ENCODE results near the gene EML6.
"Not testable (repeated sequence)": the region's sequence is repeated elsewhere in the genome, so short reads cannot be mapped to it uniquely, and the experiment has no call there.

EML6 gene

GRCh38 chr2:54805255-54805654 lies 81.8 kb downstream of the EML6 start:
- no peak for DNase-seq (ENCODE audit: low spot score)

- no peak for DNase-seq (ENCODE audit: low spot score)
Observed at GRCh38 chr2:54806975-54807374, 83.5 kb downstream of the EML6 start.

DNA sequence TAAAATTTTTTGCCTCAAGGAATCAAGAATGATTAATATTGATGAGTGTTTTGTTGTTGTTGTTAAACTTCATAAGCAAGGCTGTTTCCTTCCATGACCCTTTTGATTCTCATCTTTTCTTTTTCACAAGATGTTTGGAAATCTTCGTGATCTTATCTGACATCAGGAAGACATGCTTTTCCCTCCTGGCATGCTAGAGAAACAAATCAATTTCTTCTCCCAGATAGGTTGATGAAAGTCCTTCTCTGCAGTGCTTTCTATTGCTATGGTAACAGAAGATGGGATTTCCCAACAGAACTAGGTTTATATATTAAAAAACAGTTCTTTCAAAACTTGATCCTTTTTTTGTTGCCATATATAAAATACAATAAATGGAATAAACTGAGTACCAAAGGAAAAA lies 85.2 kb downstream of the EML6 start:
- no peak for DNase-seq (ENCODE audit: low spot score)

DNA sequence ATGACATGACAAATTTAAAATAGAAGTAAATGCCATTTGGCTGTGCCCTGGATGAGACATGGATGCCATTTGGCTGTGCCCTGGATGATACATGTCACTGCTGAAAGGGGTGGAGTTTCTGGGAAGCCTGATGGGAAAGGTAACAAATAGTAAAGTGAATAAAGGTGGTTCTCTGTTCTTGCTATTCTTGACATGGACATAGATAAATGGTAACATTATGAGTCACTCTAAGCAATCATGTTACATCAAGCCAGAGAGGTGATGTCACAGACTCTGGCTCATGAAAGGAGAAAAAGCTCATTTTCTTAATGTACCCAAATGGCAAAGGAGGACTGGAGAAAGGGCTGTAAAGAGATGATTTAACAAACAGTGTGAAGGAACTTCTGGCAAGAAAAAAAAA lies 86.4 kb downstream of the EML6 start:
- no peak for DNase-seq (ENCODE audit: low spot score)

DNA sequence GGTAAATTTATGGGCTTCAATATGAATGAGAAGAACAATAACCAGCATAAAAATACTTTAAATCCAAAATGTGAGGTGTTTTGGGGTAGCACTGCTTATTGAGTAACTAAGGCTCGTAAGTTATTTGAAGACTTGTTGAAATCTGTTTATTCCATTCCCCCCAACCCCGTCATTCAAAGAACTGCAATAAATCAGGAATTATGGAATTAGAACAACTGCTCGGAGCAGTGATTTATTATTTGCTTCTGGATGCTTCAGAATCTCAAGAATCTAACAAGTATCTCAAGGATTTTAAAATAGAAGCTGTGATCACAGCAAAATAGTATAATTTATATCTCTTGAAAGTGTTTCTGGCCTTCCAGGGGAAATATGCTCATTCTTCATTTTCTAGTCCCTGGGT lies 86.8 kb downstream of the EML6 start:
- DNase-seq (ENCODE audit: low spot score), result no peak

DNA sequence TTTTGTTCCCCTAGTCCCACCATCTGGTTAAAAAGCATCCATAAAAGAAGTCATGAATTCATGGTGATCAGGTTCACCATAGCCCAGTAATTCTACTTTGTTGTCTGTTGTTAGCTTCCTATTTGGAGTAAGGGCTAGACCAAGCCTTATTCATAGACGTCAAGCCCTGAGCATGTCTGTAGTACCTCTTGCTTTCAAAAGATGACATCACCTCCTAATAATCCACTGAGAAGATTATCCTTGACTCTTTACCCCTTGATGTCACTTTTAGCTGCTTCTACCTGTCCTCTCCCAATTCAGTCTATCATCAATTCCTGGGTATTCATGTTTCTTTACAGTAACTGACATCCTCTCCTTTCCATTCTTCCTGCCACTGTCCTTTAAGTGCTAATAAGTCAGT lies 90.1 kb downstream of the EML6 start:
- no peak for DNase-seq (ENCODE audit: low spot score)

- DNase-seq (ENCODE audit: low spot score), result peak; percentile 14
Observed at GRCh38 chr2:54814389-54815147, 91.1 kb downstream of the EML6 start.

DNA sequence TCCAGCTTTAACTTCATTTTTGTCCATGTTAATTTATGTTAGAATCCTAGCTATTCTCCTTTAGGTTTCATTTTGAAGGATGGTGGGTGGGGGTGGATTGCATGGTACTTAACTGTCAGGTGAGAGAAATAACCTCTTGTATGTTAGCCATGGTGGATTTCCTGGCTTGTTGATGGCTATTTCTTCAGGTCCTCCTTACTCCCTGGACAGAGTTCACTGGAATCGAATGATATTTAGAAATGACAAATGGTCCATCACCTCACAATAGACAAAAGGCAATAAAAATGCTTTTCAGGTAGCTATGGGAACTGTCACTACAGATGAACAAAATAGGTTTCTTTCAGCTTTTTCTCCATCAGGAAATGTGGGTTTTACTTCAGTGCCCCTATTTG lies 91.7 kb downstream of the EML6 start:
- no peak for DNase-seq (ENCODE audit: low spot score)

DNA sequence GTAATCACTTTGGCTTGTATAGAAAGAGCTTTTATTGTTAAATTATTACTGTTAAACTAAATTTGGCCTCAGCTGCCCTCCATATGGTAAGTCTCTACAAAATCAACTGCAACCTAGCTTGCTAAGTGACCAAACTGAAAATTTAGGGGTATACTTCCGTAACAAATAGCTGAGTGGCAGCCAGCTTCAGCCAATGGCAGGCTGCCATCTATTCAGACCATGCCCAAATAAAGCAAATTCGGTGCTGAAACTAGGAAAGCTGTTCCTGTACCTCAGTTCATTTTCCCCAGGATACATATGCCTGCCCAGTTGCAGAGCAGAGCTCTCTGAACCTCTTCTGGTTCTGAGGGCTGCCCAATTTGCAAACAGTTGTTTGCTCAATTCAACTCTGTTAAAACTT lies 94.8 kb downstream of the EML6 start:
- no peak for DNase-seq (ENCODE audit: low spot score)

- DNase-seq (ENCODE audit: low spot score), result no peak
Observed at GRCh38 chr2:54820558-54820957, 97.1 kb downstream of the EML6 start.

DNA sequence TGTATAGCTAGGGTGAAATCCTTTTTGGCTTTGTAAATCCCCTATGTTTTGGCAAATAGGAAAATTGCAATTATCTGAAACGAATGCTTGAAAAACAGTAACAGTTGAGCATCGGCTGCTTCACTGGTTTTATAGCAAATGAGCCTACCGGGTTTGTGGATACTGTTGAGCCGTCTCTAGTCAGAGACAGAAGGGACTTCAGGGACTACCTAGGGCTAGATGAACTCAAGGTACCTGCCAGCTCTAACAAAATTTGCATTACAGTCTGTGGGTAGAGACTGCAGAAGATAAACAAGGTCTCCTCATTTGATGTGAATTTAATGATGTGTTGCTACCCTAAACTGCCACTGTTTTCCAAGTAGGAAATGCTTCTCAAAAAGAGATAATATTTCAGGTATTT lies 101.1 kb downstream of the EML6 start:
- DNase-seq (ENCODE audit: low spot score), result no peak

DNA sequence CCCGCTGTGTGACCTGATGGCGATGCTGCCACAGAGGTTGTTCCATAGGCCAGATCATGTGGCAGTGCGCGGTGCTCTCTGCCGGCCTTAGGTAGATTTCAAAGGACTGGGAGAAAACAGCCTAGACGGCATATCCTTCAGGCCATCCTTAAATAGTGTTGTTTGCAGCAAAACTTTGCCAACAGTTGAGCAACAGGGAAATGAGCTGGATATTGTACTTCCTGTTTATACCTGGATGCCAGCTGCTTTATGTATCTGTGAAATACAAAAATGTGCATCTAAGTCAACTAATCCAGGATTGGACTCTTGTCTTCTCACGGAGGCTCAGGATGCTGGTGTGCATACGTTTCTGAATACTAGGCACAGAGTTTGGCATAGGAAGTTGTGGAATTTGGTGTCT lies 107.1 kb downstream of the EML6 start:
- DNase-seq (ENCODE audit: low spot score), result no peak

DNA sequence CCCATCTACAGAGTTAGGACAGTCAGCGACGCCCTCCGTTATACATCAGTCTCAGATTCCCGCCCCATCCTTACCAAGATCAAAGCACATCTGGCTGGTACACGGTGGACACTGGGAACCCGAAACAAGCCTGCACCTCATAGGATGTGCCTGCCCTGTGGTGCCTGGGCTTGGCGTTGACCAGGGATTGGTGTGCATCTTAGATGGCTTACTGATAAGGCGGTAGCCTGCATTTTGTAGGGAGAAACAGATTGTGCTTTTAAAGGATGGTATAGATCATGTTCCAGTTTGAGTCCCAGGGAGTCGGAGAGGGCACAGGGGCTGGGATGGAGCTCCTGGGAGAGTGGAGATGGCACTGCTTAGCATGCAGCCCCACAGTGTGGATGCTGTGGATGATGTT lies 108.0 kb downstream of the EML6 start:
- no peak for DNase-seq (ENCODE audit: low spot score)

DNA sequence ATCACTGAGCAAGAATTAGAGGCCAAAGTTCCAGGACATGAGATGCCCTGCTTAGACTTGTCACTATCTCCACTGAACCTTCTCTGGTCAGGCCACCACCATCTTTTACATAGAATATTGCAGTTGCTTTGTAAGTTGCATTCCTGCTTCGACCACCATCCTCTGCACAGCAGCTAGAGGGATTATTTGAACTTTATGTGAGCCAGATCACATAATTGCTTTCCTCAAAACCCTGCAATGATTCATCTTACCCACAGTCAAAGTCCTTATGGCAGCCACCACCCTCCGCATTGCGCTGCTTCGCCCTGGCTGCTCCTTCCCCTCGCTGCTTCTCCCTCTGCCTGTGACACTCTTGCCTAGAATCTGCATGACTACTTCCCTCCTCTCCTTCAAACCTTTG lies 111.3 kb downstream of the EML6 start:
- DNase-seq (ENCODE audit: low spot score), result no peak

GRCh38 chr2:54836477-54836876 lies 113.0 kb downstream of the EML6 start:
- DNase-seq (ENCODE audit: low spot score), result no peak

- DNase-seq (ENCODE audit: low spot score), result peak; percentile 67
Observed at GRCh38 chr2:54838585-54839035, 115.1 kb downstream of the EML6 start.

GRCh38 chr2:54839461-54840255 lies 116.2 kb downstream of the EML6 start:
- DNase-seq (ENCODE audit: low spot score), result no peak

DNA sequence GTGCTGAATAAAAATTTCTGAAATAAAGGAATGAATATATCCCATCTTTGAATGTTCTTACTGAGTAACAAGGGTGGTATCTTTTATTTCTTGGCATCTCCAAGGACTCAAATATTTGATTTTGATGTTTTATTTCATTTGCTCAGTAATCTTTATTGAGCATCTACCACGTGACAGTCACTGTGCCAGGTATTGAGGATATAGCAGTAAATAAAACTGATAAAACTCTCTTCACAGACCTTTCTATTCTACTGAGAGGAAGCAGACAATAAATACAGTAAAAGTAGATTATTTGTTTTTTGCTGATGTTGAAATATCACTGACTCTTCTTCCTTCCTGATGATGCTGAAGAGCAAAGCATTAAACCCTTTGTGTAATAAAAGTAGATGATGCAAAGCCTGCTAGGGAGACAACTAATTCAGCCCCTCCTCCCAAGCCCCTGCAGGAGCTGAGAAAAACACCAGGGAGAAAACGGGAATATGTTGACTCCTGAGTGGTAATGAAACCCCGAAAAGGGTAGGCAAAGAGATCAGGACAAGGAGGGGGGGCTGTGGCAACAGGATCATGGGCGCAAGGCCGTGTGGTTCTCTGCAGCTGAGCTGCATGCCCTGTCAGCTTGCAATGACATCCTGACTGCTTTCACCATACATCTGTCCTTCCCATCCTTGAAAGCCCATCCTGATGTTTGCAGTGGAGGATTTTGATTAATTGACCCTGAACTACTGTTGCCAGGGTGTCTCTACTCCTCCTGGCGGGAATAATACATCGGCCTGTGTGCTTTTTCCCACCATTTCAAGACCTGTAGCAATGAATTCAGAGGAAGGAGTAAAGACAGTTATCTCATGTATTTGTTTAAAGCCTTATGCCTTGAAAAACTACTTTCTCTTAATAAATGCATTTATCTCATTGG lies 117.4 kb downstream of the EML6 start:
- no peak for DNase-seq (ENCODE audit: low spot score)

DNA sequence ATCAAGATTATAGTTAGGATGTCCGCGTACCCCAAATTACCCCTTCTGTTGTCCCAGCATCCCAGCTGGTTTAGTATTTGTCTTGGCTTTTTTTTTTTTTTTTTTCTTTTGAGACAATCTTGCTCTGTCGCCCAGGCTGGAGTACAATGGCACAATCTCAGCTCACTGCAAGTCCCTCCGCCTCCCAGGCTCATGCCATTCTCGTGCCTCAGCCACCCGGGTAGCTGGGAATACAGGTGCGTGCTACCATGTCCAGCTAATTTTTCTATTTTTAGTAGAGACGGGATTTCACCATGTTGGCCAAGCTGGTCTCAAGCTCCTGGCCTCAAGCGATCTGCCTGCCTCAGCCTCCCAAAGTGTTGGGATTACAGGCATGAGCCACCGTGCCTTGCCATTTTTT lies 118.0 kb downstream of the EML6 start:
- not testable (repeated sequence) for DNase-seq (ENCODE audit: low spot score)

DNA sequence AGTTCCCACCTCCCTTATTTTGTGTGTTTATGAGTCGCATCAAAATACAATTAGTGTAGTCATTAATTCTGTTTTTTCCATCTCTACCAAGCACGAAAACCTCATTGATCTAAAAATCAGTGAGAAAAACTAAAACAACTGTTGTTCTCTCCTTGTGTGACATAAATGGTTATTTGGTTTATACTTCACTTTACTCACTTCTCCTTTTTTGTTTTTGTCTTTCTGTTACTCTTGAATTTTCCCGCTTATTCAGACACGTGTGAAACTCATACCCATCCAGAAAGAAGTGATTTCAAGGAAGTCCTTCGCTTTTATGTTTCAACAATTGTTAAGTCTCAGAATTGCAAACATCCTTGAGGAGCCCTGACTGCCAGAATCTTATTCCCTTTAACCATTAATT lies 121.6 kb downstream of the EML6 start:
- no peak for DNase-seq (ENCODE audit: low spot score)

DNA sequence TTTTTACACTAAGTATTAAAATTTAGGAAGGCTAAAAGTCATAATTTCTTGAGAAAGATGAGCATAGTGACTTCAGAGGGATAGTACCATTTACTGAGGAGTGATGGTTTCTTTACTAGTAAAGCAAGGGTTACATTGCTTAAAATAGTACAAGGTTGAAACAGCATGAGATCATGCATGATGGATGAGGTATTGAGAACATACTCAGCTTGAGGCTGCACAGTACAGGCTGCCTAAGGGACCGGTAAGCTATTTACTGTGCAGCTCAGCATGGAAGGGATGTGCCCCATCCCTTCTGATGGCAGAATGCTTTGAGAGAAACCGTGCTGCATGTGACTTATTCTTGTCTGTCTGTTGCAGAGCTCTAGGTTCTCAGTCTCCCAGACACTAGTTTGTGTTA lies 122.1 kb downstream of the EML6 start:
- DNase-seq (ENCODE audit: low spot score), result no peak

All from LoVo (cell line).